ENCODE results near the gene PPY.

The PPY gene

GRCh38 chr17:43917016-43917347 is 25.3 kb downstream of the PPY start:
- H3K4me3 ChIP-seq (ENCODE audit: low read length): no peak overlapping the region
- TF ChIP-seq, protein P1, sequence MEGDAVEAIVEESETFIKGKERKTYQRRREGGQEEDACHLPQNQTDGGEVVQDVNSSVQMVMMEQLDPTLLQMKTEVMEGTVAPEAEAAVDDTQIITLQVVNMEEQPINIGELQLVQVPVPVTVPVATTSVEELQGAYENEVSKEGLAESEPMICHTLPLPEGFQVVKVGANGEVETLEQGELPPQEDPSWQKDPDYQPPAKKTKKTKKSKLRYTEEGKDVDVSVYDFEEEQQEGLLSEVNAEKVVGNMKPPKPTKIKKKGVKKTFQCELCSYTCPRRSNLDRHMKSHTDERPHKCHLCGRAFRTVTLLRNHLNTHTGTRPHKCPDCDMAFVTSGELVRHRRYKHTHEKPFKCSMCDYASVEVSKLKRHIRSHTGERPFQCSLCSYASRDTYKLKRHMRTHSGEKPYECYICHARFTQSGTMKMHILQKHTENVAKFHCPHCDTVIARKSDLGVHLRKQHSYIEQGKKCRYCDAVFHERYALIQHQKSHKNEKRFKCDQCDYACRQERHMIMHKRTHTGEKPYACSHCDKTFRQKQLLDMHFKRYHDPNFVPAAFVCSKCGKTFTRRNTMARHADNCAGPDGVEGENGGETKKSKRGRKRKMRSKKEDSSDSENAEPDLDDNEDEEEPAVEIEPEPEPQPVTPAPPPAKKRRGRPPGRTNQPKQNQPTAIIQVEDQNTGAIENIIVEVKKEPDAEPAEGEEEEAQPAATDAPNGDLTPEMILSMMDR (conservative IDR thresholded peaks at IDR 0.05; ENCODE audit: low read depth, low read length): no peak
- no peak for DNase-seq (ENCODE audit: low read depth)

- no peak overlapping the region for H3K4me3 ChIP-seq (ENCODE audit: low read length)
- DNase-seq (ENCODE audit: low read depth): no peak
- TF ChIP-seq, protein P1 (conservative IDR thresholded peaks at IDR 0.05; ENCODE audit: low read depth, low read length): no peak
Observed at GRCh38 chr17:43916385-43916784, 25.9 kb downstream of the PPY start.

- DNase-seq (ENCODE audit: low read depth): no peak
- no peak overlapping the region for H3K4me3 ChIP-seq (ENCODE audit: low read length)
- TF ChIP-seq, protein P1 (conservative IDR thresholded peaks at IDR 0.05; ENCODE audit: low read depth, low read length): no peak
Observed at GRCh38 chr17:43915559-43915958, 26.7 kb downstream of the PPY start.

- H3K4me3 ChIP-seq (ENCODE audit: low read length): no peak overlapping the region
- TF ChIP-seq, protein P1 (conservative IDR thresholded peaks at IDR 0.05; ENCODE audit: low read depth, low read length): no peak
- no peak for DNase-seq (ENCODE audit: low read depth)
Observed at GRCh38 chr17:43914451-43914850, 27.8 kb downstream of the PPY start.

DNA sequence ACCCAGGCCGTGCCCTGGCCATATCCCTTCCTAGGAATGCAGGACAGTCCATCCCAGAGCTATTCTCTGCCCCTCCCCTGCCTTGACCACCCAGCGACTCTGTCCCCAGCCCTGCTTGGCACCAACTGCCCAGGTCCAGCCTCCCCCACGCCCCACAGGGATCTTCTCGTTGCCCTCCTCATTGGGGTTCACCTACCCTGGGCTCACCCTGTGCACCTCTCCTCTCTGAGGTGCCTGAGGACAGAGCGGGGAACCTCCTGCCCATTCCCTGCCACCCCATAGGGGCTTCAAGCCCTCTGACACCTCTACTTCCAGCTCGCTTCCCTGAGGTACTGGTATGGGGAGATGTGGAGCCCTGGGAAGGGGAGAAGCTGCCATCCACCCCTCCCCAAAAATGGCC is 28.7 kb downstream of the PPY start:
- no peak overlapping the region for H3K4me3 ChIP-seq (ENCODE audit: low read length)
- TF ChIP-seq, protein P1 (conservative IDR thresholded peaks at IDR 0.05; ENCODE audit: low read depth, low read length): no peak
- DNase-seq (ENCODE audit: low read depth): no peak

DNA sequence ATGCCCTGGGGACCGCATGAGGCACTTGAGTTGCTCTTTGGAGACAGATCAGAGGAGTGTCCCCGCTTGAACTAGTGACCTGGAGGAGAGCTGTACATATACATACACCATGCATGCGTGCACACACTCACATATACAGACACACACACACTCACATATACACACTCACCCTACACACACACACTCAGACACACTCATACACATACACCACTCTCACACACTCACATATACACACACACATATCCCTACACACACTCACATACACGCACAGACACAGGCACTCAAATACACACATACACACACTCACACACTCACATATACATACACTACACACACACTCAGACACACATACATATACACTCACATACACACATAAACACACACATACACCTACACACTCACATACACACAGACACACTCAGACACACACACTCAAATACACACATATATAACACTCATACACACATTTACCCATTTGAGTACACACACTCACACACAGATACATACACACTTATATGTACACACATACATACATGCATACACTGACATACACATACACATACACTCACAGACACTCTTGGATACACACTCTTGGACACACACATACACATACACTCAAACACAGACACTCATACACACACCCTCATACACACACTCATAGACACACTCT is 29.5 kb downstream of the PPY start:
- H3K4me3 ChIP-seq (ENCODE audit: low read length): no peak overlapping the region
- TF ChIP-seq, protein P1 (conservative IDR thresholded peaks at IDR 0.05; ENCODE audit: low read depth, low read length): no peak
- no peak for DNase-seq (ENCODE audit: low read depth)

DNA sequence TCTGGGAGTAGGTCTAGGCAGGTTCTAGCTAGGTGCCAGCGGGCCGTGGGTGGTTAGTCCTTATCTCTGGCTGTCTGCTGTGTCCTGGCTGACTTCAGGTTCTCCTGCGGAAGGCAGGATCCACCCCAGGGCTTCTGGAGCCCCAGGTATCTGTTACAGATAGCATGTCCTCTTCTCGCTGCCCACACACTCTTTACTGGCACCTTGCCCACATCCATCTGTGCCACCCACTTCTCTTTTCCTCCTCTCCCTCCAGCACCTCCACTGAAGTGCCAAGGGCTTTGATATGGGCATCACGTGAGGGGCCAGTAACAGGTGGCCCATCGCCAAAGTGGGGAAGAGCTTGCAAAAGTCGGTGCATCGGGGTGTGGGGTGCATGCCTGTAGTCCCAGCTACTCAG is 30.4 kb downstream of the PPY start:
- no peak for DNase-seq (ENCODE audit: low read depth)
- no peak overlapping the region for H3K4me3 ChIP-seq (ENCODE audit: low read length)
- TF ChIP-seq, protein P1 (conservative IDR thresholded peaks at IDR 0.05; ENCODE audit: low read depth, low read length): no peak
